ENCODE data around the gene SND1. TPM values are rescaled to one million over a fixed set of nuclear protein-coding genes. Genes with fewer than 3 reads are reported as not detected.

SND1 gene
- total RNA-seq, 6 experiments from 2014 or later, result 77.5 to 150 (median 126) TPM

DNA sequence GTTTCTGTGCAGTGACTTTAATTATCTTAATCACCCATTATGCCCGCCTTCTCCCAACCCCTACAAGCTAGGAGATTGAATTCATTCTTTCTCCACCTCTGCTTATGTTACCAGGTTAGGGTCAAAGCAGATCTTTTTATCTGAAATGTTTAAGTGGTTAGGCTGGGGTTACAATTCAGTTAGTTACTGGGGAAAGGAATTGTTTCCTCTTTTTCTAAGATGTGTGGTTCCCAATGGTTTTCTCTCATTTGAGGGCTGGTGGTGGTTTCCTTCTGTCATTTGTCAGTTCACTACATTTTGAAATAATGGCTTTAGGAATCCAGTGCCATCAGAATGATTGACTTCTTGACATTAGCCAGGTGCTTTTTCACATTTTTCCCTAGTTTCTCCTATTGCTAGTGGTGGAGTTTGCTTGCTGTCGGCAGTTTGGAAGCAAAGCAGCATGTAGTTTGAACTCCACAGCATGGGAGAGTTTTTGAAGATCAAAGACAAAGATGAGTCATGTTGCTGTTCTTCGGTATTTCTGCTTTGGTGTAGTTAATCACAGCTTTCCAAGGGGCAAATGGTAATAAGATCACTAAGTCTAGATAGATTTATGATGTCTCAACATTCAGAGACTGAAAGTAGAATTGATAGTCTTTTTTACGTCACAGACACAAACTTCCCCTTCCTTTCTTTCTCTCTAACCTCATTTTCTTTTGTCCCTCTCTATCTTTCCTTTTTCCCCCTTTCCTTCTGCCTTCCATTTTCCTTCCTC is 168.2 kb downstream of the SND1 start:
- DNase-seq, result no peak
- intact Hi-C loops (cut with DNase I), result no loop called here
- Histone ChIP-seq H3K27ac (no peak overlapping the region), H3K4me1 (peaks cover 0 to 12% (median 0%) of the 10 kb centered on the region in 4 donors), H3K27me3 (no peaks in the 10 kb centered on the region), H3K4me3 (no peak overlapping the region), H3K9me3 (no peaks in the 10 kb centered on the region), H3K36me3 (no peaks in the 10 kb centered on the region)
- TF ChIP-seq, protein P1, sequence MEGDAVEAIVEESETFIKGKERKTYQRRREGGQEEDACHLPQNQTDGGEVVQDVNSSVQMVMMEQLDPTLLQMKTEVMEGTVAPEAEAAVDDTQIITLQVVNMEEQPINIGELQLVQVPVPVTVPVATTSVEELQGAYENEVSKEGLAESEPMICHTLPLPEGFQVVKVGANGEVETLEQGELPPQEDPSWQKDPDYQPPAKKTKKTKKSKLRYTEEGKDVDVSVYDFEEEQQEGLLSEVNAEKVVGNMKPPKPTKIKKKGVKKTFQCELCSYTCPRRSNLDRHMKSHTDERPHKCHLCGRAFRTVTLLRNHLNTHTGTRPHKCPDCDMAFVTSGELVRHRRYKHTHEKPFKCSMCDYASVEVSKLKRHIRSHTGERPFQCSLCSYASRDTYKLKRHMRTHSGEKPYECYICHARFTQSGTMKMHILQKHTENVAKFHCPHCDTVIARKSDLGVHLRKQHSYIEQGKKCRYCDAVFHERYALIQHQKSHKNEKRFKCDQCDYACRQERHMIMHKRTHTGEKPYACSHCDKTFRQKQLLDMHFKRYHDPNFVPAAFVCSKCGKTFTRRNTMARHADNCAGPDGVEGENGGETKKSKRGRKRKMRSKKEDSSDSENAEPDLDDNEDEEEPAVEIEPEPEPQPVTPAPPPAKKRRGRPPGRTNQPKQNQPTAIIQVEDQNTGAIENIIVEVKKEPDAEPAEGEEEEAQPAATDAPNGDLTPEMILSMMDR (IDR thresholded peaks at IDR 0.05), result no peak
- TF ChIP-seq POLR2A (IDR thresholded peaks at IDR 0.05), result no peak
- ATAC-seq, result peak in 2 of 4 donors; percentile 23 to 44
- WGBS (ENCODE audit: insufficient coverage, low coverage, low lambda C conversion rate, missing lambda C conversion rate), result 50% methylated on average over 4 of the region's 4 CpGs

DNA sequence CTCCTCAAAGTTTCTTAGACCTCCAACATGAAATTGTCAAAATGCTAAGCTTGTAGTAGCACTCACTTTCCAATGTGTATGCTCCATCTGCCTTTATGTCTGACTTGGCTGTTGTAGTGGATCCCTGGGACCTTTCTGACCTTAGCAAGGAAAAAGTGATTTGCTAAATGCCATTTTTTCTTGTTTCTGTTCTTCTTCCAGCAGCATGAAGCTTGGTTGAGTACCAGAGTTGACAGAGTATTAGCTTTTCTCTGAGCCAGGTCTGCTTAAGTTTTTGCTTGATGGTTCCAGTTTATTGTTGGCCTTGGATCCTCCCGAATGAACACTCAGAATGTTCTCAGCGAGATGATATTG is 168.7 kb downstream of the SND1 start:
- DNase-seq (no peak), ATAC-seq (peak in 1 of 4 donors; percentile 4)
- intact Hi-C loops (cut with DNase I), result no loop called here
- Histone ChIP-seq H3K36me3 (no peaks in the 10 kb centered on the region), H3K27ac (no peak overlapping the region), H3K9me3 (no peaks in the 10 kb centered on the region), H3K4me3 (no peak overlapping the region), H3K4me1 (peaks cover 0 to 12% (median 0%) of the 10 kb centered on the region in 4 donors), H3K27me3 (no peaks in the 10 kb centered on the region)
- 94% methylated on average over 2 of the region's 2 CpGs for WGBS (ENCODE audit: insufficient coverage, low coverage, low lambda C conversion rate, missing lambda C conversion rate)
- TF ChIP-seq, protein P1 (IDR thresholded peaks at IDR 0.05), result no peak
- no peak for TF ChIP-seq POLR2A (IDR thresholded peaks at IDR 0.05)

DNA sequence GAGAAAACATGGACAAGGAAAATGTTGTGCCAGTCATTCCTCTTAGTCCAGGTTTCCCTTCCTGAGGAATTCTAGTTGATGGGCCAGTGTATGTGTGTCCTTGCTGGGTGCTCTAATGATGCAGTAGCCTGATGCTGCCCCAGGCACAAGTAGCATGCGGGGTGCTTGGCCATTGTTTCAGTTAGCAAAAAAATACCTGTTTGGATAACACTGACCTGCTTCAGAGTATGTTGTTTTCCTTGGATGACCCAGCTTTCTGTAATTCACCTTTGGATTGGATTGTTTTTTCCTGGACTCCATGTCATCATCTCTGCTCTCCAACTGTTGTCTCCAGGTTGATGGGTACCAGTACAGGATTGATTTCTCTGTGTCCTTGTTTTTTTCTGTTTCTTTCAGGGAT is 169.2 kb downstream of the SND1 start:
- Histone ChIP-seq H3K9me3 (no peaks in the 10 kb centered on the region), H3K36me3 (no peaks in the 10 kb centered on the region), H3K4me1 (peaks cover 0 to 12% (median 0%) of the 10 kb centered on the region in 4 donors), H3K27ac (no peak overlapping the region), H3K4me3 (no peak overlapping the region), H3K27me3 (no peaks in the 10 kb centered on the region)
- peak; percentile 33 to 74 (median 68) for ATAC-seq
- TF ChIP-seq, protein P1 (IDR thresholded peaks at IDR 0.05), result no peak
- no peak for TF ChIP-seq POLR2A (IDR thresholded peaks at IDR 0.05)
- intact Hi-C loops (cut with DNase I), result no loop called here
- WGBS (ENCODE audit: insufficient coverage, low coverage, low lambda C conversion rate, missing lambda C conversion rate), result 86% methylated on average over 1 of the region's 1 CpG
- DNase-seq, result no peak

DNA sequence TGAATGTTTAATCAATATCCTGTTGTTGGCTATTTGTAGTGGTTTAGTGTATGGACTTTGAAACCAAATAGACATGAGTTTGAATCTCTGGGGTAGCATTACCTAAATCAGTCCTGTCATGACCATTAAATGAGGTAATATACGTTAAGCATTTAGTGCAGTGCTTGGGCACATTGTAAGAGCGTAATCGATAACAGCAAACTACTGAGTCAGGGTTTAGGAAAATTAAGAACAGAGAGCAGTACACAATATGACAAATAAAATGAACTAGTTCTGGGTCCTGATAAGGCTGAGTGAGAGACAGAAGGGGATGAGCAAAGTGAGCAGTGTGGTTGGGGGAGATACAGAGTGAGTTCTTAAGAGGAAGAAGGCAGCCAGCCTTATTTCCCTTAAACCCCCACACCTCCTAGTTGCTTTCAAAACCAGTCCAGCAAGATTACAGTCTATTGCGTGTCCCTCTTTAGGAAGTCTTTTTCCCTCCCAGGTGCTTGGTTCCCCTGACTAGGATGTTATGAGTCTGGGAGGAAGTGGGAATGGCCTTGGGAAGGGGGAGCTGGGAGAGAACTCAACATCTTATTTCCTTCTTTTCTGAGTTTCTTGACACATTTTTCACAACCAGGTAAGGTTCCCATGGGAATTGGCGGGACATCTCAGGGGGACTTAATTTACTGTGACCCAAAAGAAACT is 171.0 kb downstream of the SND1 start:
- WGBS (ENCODE audit: insufficient coverage, low coverage, low lambda C conversion rate, missing lambda C conversion rate), result 76% methylated on average over 5 of the region's 5 CpGs
- intact Hi-C loops (cut with DNase I), result no loop called here
- ATAC-seq (peak; percentile 32 to 60 (median 48)), DNase-seq (no peak)
- Histone ChIP-seq H3K36me3 (no peaks in the 10 kb centered on the region), H3K9me3 (no peaks in the 10 kb centered on the region), H3K27ac (no peak overlapping the region), H3K27me3 (no peaks in the 10 kb centered on the region), H3K4me1 (peaks cover 0 to 12% (median 0%) of the 10 kb centered on the region in 4 donors), H3K4me3 (no peak overlapping the region)
- no peak for TF ChIP-seq POLR2A (IDR thresholded peaks at IDR 0.05)
- TF ChIP-seq, protein P1 (IDR thresholded peaks at IDR 0.05), result no peak

Data from right lobe of liver (tissue), 6 donors.